ENCODE measurements around the gene DLX2. TPM values are rescaled to one million over a fixed set of nuclear protein-coding genes. Genes with fewer than 3 reads are reported as not detected.
A peak's percentile ranks its signal among the peaks of the same experiment; 100 is the strongest.

The DLX2 gene
- total and polyA plus RNA-seq, 2 of the 13 experiments (the other 11 are each of a cell fraction or from before 2014, with no cell fraction given), result 0.07 to 0.15 TPM

DNA sequence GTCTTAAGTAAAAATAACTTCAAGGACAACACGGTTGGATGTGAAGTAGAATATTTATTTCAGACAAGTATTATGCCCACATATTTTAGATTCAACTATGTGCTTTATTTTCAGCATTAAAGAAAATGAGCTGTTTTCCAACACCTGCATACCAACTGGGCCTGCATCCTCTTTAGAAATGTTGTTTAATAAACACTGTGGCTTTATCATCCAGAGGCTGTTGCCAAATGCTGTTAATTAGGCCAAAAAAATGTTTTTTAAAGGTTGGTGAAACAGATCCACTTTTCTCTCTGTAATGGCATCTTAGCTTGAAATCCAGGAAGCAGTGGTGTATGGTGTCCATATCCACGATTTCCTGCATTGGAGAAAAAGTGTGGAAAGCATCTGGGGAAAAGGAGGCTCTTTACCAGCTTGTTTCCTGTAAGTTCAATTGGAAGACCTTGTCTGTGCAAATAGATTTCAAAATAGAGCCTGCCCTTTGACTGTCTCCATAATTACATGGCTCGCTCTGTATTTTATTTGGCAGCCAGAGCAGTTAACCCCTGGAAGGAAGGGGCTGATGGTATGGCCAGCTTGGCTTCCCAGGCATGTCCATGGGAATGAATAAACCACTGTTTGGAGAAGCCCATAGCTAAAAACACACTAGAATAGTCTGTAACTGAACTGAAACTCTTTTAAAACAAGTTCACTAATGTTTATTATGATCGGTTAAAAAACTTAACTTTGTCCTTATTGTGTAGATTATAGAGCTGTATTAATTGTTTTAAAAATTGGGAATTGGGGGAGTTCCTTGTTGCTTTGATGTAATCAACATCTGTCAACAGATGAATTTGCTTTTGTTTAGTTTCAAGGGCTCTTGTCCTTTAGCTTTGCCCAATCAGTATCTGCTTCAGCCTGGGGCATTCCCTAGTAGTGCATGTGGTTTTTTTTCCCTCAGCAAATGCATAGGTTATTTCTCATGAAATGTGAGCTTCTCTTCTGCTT, 50.4 kb downstream of the DLX2 start (continued):
- TF ChIP-seq ZNF142 (CRISPR knock-in tag; IDR thresholded peaks at IDR 0.05) (0 out of 2 replicates have a peak, but pooled peaks have one; percentile 43), AKAP8 (CRISPR knock-in tag; IDR thresholded peaks at IDR 0.05) (no peak), KLF13 (CRISPR knock-in tag; IDR thresholded peaks at IDR 0.05) (no peak), ZNF431 (CRISPR knock-in tag; IDR thresholded peaks at IDR 0.05; ENCODE audit: borderline replicate concordance, low read depth) (no peak), MZF1 (CRISPR knock-in tag; IDR thresholded peaks at IDR 0.05; ENCODE audit: borderline replicate concordance) (no peak), PCBP1 (IDR thresholded peaks at IDR 0.05; ENCODE audit: borderline replicate concordance, low read depth, low read length) (no peak), ISX (CRISPR knock-in tag; conservative IDR thresholded peaks at IDR 0.05) (no peak), ZNF713 (CRISPR knock-in tag; IDR thresholded peaks at IDR 0.05) (no peak), ATF7 (IDR thresholded peaks at IDR 0.05) (no peak), ATF7 (CRISPR knock-in tag; IDR thresholded peaks at IDR 0.05) (no peak), RNF2 (conservative IDR thresholded peaks at IDR 0.05; ENCODE audit: low read depth) (no peak), ARNT (IDR thresholded peaks at IDR 0.05) (no peak), JUN (CRISPR knock-in tag; IDR thresholded peaks at IDR 0.05) (no peak), MYNN (CRISPR knock-in tag; IDR thresholded peaks at IDR 0.05; ENCODE audit: low read depth) (no peak), ZBTB37 (CRISPR knock-in tag; IDR thresholded peaks at IDR 0.05) (peak; percentile 84; the same call in 1 of the 2 replicates)
- TF ChIP-seq, protein P1, sequence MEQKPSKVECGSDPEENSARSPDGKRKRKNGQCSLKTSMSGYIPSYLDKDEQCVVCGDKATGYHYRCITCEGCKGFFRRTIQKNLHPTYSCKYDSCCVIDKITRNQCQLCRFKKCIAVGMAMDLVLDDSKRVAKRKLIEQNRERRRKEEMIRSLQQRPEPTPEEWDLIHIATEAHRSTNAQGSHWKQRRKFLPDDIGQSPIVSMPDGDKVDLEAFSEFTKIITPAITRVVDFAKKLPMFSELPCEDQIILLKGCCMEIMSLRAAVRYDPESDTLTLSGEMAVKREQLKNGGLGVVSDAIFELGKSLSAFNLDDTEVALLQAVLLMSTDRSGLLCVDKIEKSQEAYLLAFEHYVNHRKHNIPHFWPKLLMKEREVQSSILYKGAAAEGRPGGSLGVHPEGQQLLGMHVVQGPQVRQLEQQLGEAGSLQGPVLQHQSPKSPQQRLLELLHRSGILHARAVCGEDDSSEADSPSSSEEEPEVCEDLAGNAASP (CRISPR knock-in tag; IDR thresholded peaks at IDR 0.05; ENCODE audit: borderline replicate concordance), result peak; percentile 80
- TF ChIP-seq, protein P2, sequence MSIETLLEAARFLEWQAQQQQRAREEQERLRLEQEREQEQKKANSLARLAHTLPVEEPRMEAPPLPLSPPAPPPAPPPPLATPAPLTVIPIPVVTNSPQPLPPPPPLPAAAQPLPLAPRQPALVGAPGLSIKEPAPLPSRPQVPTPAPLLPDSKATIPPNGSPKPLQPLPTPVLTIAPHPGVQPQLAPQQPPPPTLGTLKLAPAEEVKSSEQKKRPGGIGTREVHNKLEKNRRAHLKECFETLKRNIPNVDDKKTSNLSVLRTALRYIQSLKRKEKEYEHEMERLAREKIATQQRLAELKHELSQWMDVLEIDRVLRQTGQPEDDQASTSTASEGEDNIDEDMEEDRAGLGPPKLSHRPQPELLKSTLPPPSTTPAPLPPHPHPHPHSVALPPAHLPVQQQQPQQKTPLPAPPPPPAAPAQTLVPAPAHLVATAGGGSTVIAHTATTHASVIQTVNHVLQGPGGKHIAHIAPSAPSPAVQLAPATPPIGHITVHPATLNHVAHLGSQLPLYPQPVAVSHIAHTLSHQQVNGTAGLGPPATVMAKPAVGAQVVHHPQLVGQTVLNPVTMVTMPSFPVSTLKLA (IDR thresholded peaks at IDR 0.05), result no peak
- TF ChIP-seq, protein P3, sequence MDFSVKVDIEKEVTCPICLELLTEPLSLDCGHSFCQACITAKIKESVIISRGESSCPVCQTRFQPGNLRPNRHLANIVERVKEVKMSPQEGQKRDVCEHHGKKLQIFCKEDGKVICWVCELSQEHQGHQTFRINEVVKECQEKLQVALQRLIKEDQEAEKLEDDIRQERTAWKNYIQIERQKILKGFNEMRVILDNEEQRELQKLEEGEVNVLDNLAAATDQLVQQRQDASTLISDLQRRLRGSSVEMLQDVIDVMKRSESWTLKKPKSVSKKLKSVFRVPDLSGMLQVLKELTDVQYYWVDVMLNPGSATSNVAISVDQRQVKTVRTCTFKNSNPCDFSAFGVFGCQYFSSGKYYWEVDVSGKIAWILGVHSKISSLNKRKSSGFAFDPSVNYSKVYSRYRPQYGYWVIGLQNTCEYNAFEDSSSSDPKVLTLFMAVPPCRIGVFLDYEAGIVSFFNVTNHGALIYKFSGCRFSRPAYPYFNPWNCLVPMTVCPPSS (IDR thresholded peaks at IDR 0.05), result no peak
